Astrocyte of the spinal cord (primary cell): ENCODE data around the gene DAP.

Source experiments
- DNase-seq: peaks from one replicate; pipeline ENCODE4 v3.0.0; 2011; ENCODE audit warnings: low read depth, low spot score
- H3K4me3 ChIP-seq: 2 replicates; pipeline ENCODE4 v1.5.1; 2011; ENCODE audit warnings: low read depth, mild to moderate bottlenecking, low read length, moderate library complexity
- CTCF ChIP-seq: IDR thresholded peaks from 2 replicates; pipeline ENCODE4 v1.5.1; 2012; ENCODE audit warnings: low read depth, mild to moderate bottlenecking, low read length, inconsistent platforms
- in situ Hi-C: cut with HindIII; loops from 2 replicates; pipeline ENCODE4 v1.10.0; 2017; ENCODE audit warnings: low sequenced_read_pairs

The DAP gene

GRCh38 chr5:10760921-10761184 lies 181 bp downstream of the DAP start:
- DNase-seq, result no peak
- no peak for TF ChIP-seq CTCF
- peak overlapping the region; percentile 75 for H3K4me3 ChIP-seq
- in situ Hi-C loops, result no loop called here

- in situ Hi-C loops, result no loop called here
- peak overlapping the region; percentile 75 for H3K4me3 ChIP-seq
- TF ChIP-seq CTCF, result no peak
- peak; percentile 69 for DNase-seq
Measured at GRCh38 chr5:10760096-10760920, 726 bp downstream of the DAP start.

- in situ Hi-C loops, result no loop called here
- DNase-seq, result no peak
- no peak for TF ChIP-seq CTCF
- H3K4me3 ChIP-seq, result peak overlapping the region; percentile 75
Measured at GRCh38 chr5:10759111-10759510, 1.9 kb downstream of the DAP start.

- no peak overlapping the region for H3K4me3 ChIP-seq
- no peak for TF ChIP-seq CTCF
- no peak for DNase-seq
- in situ Hi-C loops, result no loop called here
Measured at GRCh38 chr5:10757922-10758555, 3.0 kb downstream of the DAP start.

GRCh38 chr5:10757043-10757442 lies 4.0 kb downstream of the DAP start:
- H3K4me3 ChIP-seq, result no peak overlapping the region
- in situ Hi-C loops, result no loop called here
- TF ChIP-seq CTCF, result no peak
- DNase-seq, result no peak

GRCh38 chr5:10756549-10756948 lies 4.5 kb downstream of the DAP start:
- DNase-seq, result peak; percentile 73
- in situ Hi-C loops, result no loop called here
- TF ChIP-seq CTCF, result no peak
- H3K4me3 ChIP-seq, result no peak overlapping the region
